Fibroblast of the aortic adventitia (primary cell): ENCODE measurements around the gene NKX2-2. TPM values are rescaled to one million over a fixed set of nuclear protein-coding genes. Genes with fewer than 3 reads are reported as not detected.

Experiments used
- DNase-seq: peaks from one replicate; pipeline ENCODE4 v3.0.0-alpha.2; 2010; ENCODE audit warnings: low read depth
- H3K4me3 ChIP-seq: 2 replicates; pipeline ENCODE4 v1.5.1; 2011; ENCODE audit warnings: low read depth, mild to moderate bottlenecking, control low read depth, low read length, moderate library complexity
- CTCF ChIP-seq: IDR thresholded peaks from 2 replicates; pipeline ENCODE4 v1.5.1; 2011; ENCODE audit warnings: mild to moderate bottlenecking, low read length, control low read depth, inconsistent platforms; ENCODE audit not compliant: insufficient read depth
- total RNA-seq: library from RNA; depleted of rRNA; stranded (reverse); fragments of >200 nt; gene quantifications from 2 replicates; pipeline ENCODE4 v1.2.3, GENCODE V29; 2012; ENCODE audit warnings: low replicate concordance

NKX2-2 gene
- total RNA-seq, 1 donor, result not detected

- no peak overlapping the region for H3K4me3 ChIP-seq
- DNase-seq, result no peak
- no peak for TF ChIP-seq CTCF
These were observed 8.8 kb upstream of the NKX2-2 start for GRCh38 chr20:21522481-21523280.

GRCh38 chr20:21521596-21522480 is 8.0 kb upstream of the NKX2-2 start:
- H3K4me3 ChIP-seq, result no peak overlapping the region
- no peak for TF ChIP-seq CTCF
- DNase-seq, result no peak

GRCh38 chr20:21520702-21521595 is 7.1 kb upstream of the NKX2-2 start:
- TF ChIP-seq CTCF, result no peak
- DNase-seq, result peak; percentile 37
- no peak overlapping the region for H3K4me3 ChIP-seq

- no peak for DNase-seq
These were observed 5.3 kb upstream of the NKX2-2 start for GRCh38 chr20:21519136-21519584.

GRCh38 chr20:21518292-21518991 is 4.6 kb upstream of the NKX2-2 start:
- H3K4me3 ChIP-seq, result no peak overlapping the region
- DNase-seq, result no peak
- TF ChIP-seq CTCF, result no peak

More at GRCh38 chr20:21519136-21519584, 5.3 kb upstream of the NKX2-2 start:
- H3K4me3 ChIP-seq, result no peak overlapping the region
- no peak for TF ChIP-seq CTCF
